AG04449 (cell line): Measurements from ENCODE around the gene TTLL11.

Experiments
- CTCF ChIA-PET: fragments of 350-600 bp; formaldehyde crosslinking; extraction: SDS; loops from one replicate; lab custom pipeline; 2021; ENCODE audit warnings: antibody characterized with exemption; lab: Yijun Ruan, JAX
- POLR2A ChIA-PET: fragments of 400-600, 350-600 bp; formaldehyde crosslinking; extraction: SDS; loops from one replicate; lab custom pipeline; 2020; ENCODE audit warnings: antibody characterized with exemption, inconsistent platforms; lab: Yijun Ruan, JAX
- DNase-seq: peaks from one replicate; pipeline ENCODE4 v3.0.0-alpha.2; 2010; ENCODE audit warnings: low read depth, low spot score
- H3K4me3 ChIP-seq: 2 replicates; pipeline ENCODE4 v1.5.1; 2011; ENCODE audit warnings: low read depth, mild to moderate bottlenecking, control low read depth, low read length
- CTCF ChIP-seq: IDR thresholded peaks from one replicate; pipeline ENCODE4 v1.5.1; 2011; ENCODE audit warnings: mild to moderate bottlenecking, moderate library complexity, low read length, control low read depth, inconsistent platforms; ENCODE audit not compliant: insufficient read depth; ENCODE audit errors: missing control alignments

TTLL11 gene

GRCh38 chr9:122109035-122109813 lies 16.1 kb upstream of the TTLL11 start:
- TF ChIP-seq CTCF: no peak
- POLR2A ChIA-PET: no interaction called here
- CTCF ChIA-PET: interaction anchor here (6.1 to 24.0 kb wide), 2 partner anchors 12 to 14 kb away, joined by 123 to 692 read pairs; partner anchors contain the start of gene TTLL11
- H3K4me3 ChIP-seq: no peak overlapping the region
- DNase-seq: no peak

GRCh38 chr9:122107291-122107805 lies 14.2 kb upstream of the TTLL11 start:
- no peak overlapping the region for H3K4me3 ChIP-seq
- DNase-seq: no peak
- CTCF ChIA-PET: interaction anchor here (1.1 to 24.0 kb wide), 6 partner anchors 12 to 702 kb away, joined by 3 to 692 read pairs (median 6); partner anchors contain the start of gene TTLL11
- TF ChIP-seq CTCF: no peak
- POLR2A ChIA-PET: interaction anchor here (0.6 kb wide), 1 partner anchor 150 kb away, joined by 3 read pairs; no protein-coding TSS in a partner anchor

DNA sequence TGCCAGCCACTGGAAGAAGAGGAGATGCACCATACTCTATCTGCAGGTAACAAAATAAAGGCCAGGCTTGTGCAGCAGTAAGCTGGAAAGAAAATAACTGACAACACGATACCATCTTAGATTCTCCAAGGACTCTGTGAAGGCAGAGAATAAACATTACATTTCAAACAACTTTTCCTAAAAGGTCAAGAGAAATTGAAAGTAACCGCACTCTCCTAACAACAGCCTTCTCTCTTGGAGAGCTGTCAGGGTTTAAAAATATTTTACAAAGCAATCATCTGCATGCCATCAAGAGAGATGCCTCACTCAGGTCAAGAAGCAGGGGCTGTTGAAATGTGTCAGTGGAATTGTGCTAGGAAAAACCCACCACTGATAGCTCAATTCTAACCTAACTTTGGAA lies 13.5 kb upstream of the TTLL11 start:
- CTCF ChIA-PET: interaction anchor here (0.8 to 24.0 kb wide), 7 partner anchors 11 to 702 kb away, joined by 3 to 692 read pairs (median 4); partner anchors contain the start of gene TTLL11
- H3K4me3 ChIP-seq: no peak overlapping the region
- POLR2A ChIA-PET: no interaction called here
- no peak for DNase-seq
- no peak for TF ChIP-seq CTCF

DNA sequence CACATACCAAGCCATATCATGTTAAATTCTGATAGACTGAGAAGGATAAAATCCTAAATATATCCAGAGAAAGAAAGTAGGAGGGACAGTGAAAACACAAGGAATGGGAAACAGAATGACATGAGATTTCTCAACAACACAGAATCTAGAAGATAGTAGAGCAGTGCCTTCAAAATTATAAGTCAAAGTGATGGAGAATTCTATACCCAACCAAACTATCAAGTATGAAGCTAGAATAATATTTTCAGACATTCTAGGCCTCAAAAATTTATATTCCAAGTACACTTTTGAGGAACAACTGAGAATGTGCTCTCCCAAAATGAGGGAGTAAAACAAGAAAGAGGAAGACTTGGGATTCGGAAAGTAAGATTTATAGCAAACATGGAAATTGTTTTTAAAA lies 10.9 kb upstream of the TTLL11 start:
- ChIA-PET POLR2A (no interaction called here), CTCF (interaction anchor here (0.7 to 4.6 kb wide), 3 partner anchors 9 to 19 kb away, joined by 3 to 93 read pairs (median 23); no protein-coding TSS in a partner anchor)
- no peak for TF ChIP-seq CTCF
- no peak for DNase-seq
- no peak overlapping the region for H3K4me3 ChIP-seq

GRCh38 chr9:122102156-122102555 lies 9.0 kb upstream of the TTLL11 start:
- POLR2A ChIA-PET: no interaction called here
- CTCF ChIA-PET: interaction anchor here (0.8 to 4.6 kb wide), 8 partner anchors 13 to 556 kb away, joined by 3 to 93 read pairs (median 4); no protein-coding TSS in a partner anchor

More at GRCh38 chr9:122102156-122102555, 9.0 kb upstream of the TTLL11 start:
- H3K4me3 ChIP-seq: no peak overlapping the region
- TF ChIP-seq CTCF: no peak
- DNase-seq: no peak
